A549 (cell line): ENCODE measurements around the gene LMO7.

ENCODE experiments used
- CBX8 ChIP-seq: fragments of 200-600 bp; sonication (generic); IDR thresholded peaks from 2 replicates; pipeline ENCODE4 v1.6.1; 2016
- E2F6 ChIP-seq: IDR thresholded peaks from 2 replicates; pipeline ENCODE4 v1.6.1; 2012; ENCODE audit warnings: low read depth, borderline replicate concordance
- ESRRA ChIP-seq: fragments of 150-350 bp; IDR thresholded peaks from 2 replicates; pipeline ENCODE4 v1.6.1; 2014; ENCODE audit warnings: mild to moderate bottlenecking, low read length, borderline replicate concordance
- JUN ChIP-seq, 2 experiments: fragments of >200 bp; sonication (Bioruptor Twin); formaldehyde crosslinking; IDR thresholded peaks; 2 replicates in 1 of 2; 3 replicates in 1 of 2; pipeline ENCODE4 v1.6.1; 2016 to 2017
- JUNB ChIP-seq: fragments of >200 bp; sonication (Bioruptor Twin); formaldehyde crosslinking; IDR thresholded peaks from 2 replicates; pipeline ENCODE4 v1.6.1; 2016
- MAX ChIP-seq: IDR thresholded peaks from 2 replicates; pipeline ENCODE4 v1.6.1; 2012

- TF ChIP-seq JUNB = no peak
- TF ChIP-seq MAX = no peak
- no peak for TF ChIP-seq CBX8
- no peak for TF ChIP-seq ESRRA
- no peak for TF ChIP-seq E2F6
- TF ChIP-seq JUN (IDR thresholded peaks at IDR 0.05) = no peak
Measured at GRCh38 chr13:75675421-75675820, 39.3 kb downstream of the LMO7 start.
